Smooth muscle cell of the brain vasculature (primary cell): ENCODE measurements around the gene OR5T2.
"Not testable (repeated sequence)": the region's sequence is repeated elsewhere in the genome, so short reads cannot be mapped to it uniquely, and the experiment has no call there.

ENCODE experiments used
- DNase-seq: peaks from one replicate; pipeline ENCODE4 v3.0.0-alpha.2; 2012; ENCODE audit warnings: low read depth, low spot score

Gene OR5T2

GRCh38 chr11:56234155-56234554 is at the start of gene OR5T2:
TSS of gene OR5T2 (minus strand) at chr11:56234255. CDS start at chr11:56233062, 1,193 bp downstream.
- DNase-seq, result no peak

GRCh38 chr11:56273854-56274253 is 39.8 kb upstream of the OR5T2 start, which contains the start of gene OR5T1:
TSS of gene OR5T1 (plus strand) at chr11:56274154. CDS start at chr11:56275639, 1,485 bp downstream.
- DNase-seq, result no peak

GRCh38 chr11:56271092-56271491 is 37.0 kb upstream of the OR5T2 start:
- DNase-seq, result no peak

- no peak for DNase-seq
These were observed 17.9 kb upstream of the OR5T2 start, which contains the start of gene OR5T3 for GRCh38 chr11:56251954-56252353. TSS of gene OR5T3 (plus strand) at chr11:56252254. CDS start at chr11:56252254, 0 bp downstream.

GRCh38 chr11:56219735-56220134 is 14.3 kb downstream of the OR5T2 start:
- not testable (repeated sequence) for DNase-seq

GRCh38 chr11:56214537-56214936 is 19.5 kb downstream of the OR5T2 start:
- no peak for DNase-seq

DNA sequence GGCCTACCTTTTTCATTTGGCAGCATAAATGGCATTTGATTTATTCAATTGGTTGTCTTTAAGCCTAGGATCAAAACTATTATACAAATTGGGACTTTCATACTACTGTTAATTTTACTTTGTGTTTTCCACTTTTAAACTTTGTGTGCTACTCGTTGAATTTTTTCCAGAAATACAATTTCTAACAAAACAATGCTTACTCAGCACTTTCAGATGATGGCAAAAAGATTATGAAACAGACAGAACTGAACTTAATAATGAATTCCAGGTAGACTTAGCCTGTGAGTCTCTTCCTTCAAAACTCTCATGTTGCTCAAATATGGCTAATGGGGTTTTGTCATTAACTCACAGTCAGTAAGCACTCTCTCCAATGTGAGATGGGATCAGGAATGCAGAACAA is 26.3 kb downstream of the OR5T2 start:
- DNase-seq, result no peak

GRCh38 chr11:56197367-56197766 is 36.7 kb downstream of the OR5T2 start:
- DNase-seq, result no peak

DNA sequence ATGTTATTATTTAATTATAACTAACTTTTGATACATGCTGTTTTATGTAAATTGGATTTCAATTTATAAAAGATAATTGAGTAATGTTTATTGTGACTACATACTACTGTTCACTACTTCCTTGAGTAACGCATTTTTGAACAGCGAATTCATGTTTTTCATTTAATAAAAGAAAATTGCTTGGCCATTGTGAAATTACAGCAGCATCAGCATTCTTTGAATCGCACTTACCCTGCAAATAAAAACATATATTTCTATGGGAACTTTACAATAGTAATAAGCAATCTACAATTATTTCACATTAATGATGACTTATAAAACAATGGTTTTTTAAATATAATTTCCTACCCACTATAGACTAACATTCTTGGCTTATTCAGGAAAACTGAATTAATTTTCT is 37.4 kb downstream of the OR5T2 start:
- DNase-seq, result no peak

- DNase-seq, result no peak
These were observed 45.5 kb downstream of the OR5T2 start for GRCh38 chr11:56188602-56189001.

GRCh38 chr11:56183459-56183858 is 50.6 kb downstream of the OR5T2 start:
- DNase-seq, result no peak
